T-helper 1 cell (primary cell): ENCODE measurements around the gene GLUD1.
"Not testable (repeated sequence)": the region's sequence is repeated elsewhere in the genome, so short reads cannot be mapped to it uniquely, and the experiment has no call there.

Source experiments
- DNase-seq, 5 donors: peaks; one replicate each; pipeline ENCODE4 v3.0.0-alpha.2; 2012 to 2020

The GLUD1 gene

DNA sequence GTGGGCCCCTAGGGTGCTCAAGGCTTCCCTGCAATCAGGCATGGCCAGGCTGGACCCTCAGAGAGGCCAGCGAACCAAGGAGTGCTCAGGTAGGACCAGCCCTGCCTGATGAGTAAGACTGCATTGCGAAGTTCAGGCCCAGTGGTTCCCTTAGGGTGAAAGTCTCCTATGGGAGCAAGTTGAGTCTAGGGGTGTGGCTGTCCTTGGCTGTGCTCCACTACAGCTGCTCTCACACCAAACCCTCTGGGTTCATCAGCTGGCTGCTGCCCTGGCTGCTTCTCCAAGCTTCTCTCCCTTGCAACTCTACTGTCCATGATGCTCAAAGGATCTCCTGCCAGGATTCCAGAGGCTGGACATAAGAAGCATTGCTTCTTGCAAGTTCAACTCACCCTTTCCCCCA is 55.9 kb downstream of the GLUD1 start:
- no peak for DNase-seq

DNA sequence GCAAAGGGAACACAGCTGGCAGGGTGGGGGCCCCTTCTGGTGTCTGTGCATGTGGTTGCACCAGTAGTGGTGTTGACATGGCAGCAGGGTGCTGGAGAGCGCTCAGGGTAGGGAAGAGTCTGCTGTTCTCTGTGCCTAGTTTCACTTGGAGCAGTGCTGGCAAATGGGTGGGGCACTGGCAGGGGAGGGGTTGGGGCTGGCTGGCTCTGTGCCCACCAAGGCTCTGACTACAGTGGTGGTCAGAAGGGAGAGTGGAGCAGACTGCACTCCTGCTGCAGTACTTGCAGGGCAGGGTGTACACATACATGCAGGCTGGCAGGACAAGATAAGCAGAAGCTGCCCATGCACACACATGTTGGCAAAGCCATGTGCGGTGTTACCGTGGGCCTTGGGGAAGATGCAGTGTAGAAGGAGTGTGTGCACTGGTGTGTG is 56.3 kb downstream of the GLUD1 start:
- DNase-seq: no peak

DNA sequence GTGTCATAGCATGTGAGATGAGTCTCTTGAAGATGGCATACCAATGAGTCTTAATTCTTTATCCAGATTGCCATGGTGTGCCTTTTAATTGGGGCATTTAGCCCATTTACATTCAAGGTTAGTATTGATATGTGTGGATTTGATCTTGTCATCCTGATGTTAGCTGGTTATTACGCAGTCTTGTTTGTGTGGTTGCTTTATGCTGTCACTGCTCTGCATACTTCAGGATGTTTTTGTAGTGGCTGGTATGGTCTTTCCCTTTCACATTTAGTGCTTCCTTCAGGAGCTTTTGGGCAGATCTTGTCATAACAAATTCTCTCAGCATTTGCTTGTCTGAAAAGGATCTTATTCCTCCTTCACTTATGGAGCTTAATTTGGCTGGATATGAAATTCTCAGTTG is 58.0 kb downstream of the GLUD1 start:
- no peak for DNase-seq

DNA sequence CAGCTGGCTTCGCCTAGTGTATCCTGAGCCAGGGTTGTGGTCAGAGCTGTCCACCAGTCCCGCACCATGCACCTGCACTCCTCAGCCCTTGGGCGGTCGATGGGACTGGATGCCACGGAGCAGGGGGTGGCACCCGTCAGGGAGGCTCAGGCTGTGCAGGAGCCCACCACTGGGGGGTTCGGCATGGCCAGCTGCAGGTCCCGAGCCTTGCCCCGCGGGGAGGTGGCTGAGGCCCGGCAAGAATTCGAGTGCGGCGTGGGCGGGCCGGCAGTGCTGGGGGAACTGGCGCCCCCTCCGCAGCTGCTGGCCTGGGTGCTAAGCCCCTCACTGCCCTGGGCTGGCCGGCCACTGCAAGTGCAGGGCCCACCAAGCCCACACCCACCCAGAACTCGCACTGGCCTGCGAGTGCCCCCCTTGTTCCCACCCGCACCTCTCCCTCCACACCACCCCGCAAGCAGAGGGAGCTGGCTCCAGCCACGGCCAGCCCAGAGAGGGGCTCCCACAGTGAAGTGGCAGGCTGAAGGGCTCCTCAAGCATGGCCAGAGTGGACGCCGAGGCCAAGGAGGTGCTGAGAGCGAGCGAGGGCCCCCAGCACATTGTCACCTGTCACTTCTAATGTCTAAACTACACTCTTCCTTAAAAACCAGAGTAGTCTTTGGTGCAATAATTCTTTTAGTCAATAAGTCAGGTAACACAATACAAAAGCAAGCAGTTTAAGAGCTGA is 63.6 kb downstream of the GLUD1 start:
- DNase-seq: no peak

DNA sequence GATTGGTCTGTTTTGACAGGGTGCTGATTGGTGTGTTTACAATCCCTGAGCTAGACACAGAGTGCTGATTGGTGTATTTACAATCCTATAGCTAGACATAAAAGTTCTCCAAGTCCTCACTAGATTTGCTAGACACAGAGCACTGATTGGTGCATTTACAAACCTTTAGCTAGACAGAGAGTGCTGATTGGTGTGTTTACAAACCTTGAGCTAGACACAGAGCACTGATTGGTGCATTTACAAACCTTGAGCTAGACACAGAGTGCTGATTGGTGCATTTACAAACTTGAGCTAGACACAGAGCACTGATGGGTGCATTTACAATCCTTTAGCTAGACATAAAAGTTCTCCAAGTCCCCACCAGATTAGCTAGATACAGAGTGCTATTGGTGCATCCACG is 64.2 kb downstream of the GLUD1 start:
- DNase-seq: not testable (repeated sequence)

DNA sequence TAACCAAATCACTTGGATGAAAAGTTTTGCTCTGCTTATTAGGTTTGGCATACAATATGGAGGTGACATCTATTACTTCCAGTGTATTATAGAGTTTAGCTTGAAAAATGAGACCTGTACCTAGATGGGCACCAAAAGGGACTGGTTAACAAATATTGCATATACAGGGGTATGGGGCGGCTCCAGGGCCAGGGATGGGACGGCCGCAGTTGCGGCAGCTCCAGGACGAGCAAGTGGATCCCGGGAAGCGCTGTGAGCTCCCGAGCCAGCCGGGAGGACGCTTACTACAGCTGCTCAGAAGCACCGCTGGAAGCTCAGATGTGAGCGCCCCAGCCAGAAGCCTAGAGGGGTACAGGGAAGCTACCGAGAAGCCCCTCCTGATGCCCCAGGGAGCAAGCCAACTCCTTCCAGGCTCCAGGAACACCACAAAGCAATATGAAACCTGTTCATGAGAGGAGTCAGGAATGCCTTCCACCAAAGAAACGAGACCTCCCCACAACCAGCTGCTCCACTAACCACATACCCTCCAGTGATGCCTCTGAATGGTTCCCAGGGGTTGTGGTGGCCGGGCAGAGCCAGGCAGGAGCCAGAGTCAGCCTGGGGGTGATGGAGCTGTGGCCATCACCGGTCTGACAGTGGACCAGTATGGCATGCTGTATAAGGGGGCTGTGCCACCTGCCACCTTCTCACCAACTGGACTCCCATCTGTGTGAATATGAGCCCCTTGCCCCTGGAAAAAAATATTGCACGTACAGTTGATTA is 67.7 kb downstream of the GLUD1 start:
- DNase-seq: not testable (repeated sequence)

DNA sequence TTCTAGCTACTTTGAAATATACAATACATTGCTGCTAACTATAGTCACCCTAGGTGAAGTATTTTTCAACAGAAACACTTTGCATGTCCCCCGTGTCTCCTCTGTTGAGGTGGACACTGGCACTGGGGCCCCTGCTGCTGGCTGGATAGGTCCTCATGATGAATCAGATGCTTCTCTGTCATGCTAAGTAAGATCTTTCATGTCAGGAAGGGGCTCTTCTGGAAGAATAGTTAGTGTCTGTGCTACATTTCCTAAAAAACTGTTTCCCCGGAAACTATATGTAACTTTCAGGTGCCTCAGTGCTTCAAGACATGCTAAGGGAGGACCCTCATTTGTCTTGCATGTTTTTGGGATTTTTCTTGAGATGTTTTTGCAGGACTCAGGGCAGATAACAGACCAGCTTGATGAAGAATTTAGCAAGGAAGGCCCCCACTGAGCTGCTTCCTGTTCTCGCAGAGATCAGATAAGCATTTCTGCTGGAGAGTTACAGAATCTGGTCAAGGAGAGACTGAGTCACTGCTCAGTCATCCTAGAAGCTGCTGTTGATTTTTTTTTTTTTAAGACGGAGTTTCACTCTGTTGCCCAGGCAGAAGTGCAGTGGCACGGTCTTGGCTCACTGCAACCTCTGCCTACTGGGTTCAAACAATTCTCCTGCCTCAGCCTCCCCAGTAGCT is 69.2 kb downstream of the GLUD1 start:
- DNase-seq: peak in 1 of 5 donors; percentile 75

DNA sequence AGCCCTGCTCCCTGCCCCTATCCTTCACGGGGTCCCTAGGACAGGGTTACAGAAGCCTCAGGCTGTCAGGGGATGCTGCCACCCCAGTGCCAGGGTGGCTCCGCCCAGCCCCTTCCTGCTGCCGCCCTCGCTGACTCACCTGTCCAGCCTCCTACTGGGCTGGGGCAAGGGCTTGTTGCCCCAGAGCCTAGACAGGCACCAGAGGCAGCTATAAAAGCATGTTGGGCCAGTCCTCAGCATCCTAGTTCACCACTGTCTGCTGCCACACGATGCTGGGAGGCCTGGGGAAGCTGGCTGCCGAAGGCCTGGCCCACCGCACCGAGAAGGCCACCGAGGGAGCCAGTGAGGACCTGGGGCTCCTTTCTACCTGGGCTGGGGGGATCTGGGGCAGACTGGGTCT is 74.6 kb downstream of the GLUD1 start, which contains the start of gene FAM25A:
FAM25A (plus strand) TSS at position 239 of the 400 bp plus-strand sequence; CDS start at position 270, 31 bp downstream.
- not testable (repeated sequence) for DNase-seq

DNA sequence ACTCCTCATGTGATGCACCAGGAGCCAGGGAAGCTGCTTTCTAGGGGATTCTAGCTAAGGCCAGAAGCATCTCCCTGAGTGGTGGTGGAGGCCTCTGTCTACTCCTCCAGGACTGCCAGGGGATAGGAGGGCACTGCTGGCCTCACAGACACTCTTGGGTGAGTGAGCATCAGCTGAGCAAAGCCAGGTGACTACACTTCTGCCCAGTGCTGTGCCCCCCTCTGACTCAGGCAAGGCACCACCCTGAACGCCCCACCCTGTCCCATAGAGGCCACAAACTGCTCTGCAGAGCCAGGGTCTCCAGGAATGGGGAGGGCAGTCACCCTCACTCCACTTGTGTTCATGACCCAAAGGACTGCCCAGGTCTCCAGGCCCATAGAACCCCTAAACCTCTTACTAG is 75.1 kb downstream of the GLUD1 start:
- not testable (repeated sequence) for DNase-seq

DNA sequence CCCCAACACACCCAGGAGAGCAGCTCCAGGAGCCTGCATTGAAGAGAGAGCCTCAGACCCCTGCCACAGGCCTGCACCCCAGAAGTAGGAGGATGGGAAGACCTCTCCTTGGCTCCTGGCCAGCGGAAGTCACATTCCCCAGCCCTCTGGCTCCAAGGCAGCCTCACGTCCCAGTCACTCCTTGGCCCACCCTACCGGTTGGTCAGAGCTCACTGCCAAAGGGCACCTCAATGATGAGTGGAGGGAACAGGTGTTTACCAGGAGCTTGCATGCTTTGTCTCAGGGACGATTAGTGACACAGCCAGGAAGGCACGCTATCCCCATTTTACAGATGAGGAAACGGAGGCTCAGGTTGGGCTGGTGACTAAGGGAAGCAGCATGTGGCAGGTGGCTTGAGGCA is 75.6 kb downstream of the GLUD1 start:
- DNase-seq: not testable (repeated sequence)

DNA sequence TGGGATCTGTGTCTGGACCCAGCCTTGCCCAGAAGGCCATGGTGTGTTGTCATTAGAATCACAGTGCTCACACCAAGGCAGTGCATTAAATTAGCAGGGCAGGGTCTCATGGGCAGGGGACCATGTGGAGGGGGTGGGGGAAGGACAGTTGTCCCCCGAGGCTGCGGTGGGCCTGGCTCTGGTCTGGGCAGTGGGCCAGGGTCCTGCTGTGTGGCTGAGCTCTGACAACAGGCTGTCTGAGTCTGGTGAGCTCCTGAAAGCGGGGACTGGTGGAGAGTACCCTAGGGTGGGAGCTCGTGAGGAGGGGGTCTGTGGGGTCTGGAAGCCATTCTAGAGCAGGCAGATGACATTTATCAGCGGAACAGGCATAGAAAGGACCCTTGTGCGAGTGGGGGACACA is 76.5 kb downstream of the GLUD1 start:
- not testable (repeated sequence) for DNase-seq

DNA sequence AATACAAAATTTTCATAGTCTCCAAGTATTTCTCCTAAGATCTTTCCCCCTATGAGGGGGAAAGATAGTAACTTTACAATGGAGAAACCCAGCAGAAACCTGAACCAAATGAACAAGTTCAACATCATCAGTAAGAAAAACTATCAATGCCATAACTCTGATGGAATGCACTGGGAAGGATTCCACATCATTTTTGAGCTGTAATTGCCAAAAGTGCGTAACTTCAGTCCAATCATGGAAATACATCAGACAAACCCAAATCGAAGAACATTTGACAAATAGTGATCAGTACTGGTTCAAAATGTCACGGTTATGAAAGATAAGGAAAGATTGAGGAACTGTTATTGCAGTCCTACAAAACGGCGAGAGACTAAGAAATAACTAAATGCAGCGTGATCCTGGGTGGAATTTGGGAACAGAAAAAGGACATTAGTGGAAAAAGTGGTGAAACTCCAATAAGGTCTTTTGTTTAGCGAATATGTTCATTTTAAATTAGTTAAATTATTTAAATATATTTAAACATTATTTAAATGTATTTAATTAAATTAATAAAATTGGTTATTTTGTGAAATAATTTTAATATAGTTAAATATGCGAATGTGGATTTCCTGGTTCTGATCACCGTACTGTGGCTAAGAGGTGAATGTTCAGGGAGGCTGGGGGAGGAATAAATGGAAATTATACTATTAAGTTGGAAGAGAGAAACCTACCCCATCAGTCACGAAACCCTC is 79.5 kb downstream of the GLUD1 start:
- DNase-seq: not testable (repeated sequence)

DNA sequence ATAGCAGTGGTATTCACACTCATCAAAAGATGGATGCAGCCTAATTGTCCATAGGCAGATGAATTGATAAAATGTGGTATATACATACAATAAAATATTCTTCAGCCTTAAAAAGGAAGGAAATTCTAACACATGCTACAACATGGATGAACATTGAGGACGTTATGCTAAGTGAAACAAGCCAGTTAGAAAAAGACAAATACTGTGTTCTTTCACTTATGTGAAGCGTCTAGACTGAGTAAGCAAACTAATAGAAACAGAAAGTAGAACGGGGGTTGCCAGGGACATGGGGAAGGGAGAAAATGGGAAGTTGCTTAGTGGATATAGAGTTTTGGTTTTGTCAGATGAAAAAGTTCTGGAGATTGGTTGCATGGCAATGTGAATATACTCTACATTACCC is 81.1 kb downstream of the GLUD1 start:
- DNase-seq: not testable (repeated sequence)

DNA sequence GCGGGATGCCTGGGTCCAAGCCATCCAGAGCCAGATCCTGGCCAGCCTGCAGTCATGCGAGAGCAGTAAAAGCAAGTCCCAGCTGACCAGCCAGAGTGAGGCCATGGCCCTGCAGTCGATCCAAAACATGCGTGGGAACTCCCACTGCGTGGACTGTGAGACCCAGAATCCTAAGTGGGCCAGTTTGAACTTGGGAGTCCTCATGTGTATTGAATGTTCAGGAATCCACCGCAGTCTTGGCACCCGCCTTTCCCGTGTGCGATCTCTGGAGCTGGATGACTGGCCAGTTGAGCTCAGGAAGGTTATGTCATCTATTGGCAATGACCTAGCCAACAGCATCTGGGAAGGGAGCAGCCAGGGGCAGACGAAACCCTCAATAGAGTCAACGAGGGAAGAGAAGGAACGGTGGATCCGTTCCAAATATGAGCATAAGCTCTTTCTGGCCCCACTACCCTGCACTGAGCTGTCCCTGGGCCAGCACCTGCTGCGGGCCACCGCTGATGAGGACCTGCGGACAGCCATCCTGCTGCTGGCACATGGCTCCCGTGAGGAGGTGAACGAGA is 85.4 kb downstream of the GLUD1 start:
- DNase-seq: not testable (repeated sequence)

DNA sequence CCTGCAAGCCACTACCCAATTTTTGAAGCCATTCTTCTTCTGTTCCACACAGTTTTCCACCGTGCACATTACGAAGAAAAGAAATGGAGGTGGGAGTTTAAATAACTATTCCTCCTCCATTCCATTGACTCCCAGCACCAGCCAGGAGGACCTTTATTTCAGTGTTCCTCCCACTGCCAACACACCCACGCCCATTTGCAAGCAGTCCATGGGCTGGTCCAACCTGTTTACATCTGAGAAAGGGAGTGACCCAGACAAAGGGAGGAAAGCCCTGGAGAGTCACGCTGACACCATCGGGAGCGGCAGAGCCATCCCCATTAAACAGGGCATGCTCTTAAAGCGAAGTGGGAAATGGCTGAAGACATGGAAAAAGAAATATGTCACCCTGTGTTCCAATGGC is 86.3 kb downstream of the GLUD1 start:
- DNase-seq: not testable (repeated sequence)

DNA sequence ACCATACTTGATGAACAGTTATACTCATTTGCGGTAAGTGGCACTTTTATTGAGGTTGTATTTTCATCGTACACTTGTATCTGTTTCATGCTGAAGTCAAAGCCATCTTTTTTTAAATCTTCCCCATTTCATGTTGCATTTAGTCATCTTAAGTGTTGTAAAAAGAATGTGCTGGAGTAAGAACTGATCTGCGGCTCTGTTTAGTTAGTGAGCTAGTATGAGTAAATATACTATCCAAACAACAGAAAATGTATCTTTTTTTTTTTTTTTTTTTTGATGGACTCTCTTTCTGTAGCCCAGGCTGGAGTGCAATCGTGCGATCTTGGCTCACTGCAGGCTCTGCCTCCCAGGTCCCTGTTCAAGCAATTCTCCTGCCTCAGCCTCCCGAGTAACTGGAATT is 87.0 kb downstream of the GLUD1 start:
- DNase-seq: not testable (repeated sequence)

DNA sequence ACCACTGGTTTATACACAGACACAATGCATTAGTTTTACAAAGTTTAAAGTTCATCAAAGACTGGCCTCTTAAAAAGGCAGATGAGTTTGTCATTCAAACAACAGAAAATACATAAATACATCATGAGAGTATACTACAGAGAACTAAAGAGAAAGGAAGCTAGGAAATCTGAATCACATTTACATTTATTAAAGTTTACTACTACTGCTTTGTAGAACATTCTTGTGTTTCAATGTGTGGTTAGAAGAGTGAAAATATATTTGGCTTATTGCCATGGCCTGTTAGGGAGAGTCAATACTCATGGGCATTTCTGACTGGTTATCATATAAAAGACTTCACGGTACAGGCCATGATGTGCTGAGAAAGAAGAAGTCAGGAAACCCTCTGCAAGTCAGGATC is 87.5 kb downstream of the GLUD1 start:
- not testable (repeated sequence) for DNase-seq

DNA sequence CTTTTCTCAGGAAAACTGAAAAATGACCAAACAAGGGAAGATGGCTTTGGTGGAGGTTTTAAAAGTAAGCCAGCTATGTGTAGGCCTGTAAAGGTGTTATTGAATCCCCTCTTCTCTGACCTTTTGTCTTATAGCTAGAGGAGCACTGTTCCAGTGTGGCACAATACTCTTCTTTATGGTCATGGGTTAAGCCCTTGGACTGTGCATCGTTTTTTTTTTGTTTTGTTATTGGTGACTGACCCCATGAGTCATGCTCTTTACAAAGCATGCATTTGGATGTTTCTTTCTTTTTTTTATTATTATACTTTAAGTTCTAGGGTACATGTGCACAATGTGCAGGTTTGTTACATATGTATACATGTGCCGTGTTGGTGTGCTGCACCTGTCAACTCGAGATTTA is 94.2 kb downstream of the GLUD1 start:
- no peak for DNase-seq
